C4-2B (cell line): ENCODE data around the gene DENND4C.

Source experiments
- ZFX ChIP-seq: fragments of 450-650 bp; IDR thresholded peaks from 2 replicates; pipeline ENCODE4 v1.6.1; 2017
- TF ChIP-seq, protein P1 (sequence below): fragments of 450-650 bp; conservative IDR thresholded peaks from 2 replicates; pipeline ENCODE4 v1.5.1; 2017; ENCODE audit warnings: mild to moderate bottlenecking

DNA sequence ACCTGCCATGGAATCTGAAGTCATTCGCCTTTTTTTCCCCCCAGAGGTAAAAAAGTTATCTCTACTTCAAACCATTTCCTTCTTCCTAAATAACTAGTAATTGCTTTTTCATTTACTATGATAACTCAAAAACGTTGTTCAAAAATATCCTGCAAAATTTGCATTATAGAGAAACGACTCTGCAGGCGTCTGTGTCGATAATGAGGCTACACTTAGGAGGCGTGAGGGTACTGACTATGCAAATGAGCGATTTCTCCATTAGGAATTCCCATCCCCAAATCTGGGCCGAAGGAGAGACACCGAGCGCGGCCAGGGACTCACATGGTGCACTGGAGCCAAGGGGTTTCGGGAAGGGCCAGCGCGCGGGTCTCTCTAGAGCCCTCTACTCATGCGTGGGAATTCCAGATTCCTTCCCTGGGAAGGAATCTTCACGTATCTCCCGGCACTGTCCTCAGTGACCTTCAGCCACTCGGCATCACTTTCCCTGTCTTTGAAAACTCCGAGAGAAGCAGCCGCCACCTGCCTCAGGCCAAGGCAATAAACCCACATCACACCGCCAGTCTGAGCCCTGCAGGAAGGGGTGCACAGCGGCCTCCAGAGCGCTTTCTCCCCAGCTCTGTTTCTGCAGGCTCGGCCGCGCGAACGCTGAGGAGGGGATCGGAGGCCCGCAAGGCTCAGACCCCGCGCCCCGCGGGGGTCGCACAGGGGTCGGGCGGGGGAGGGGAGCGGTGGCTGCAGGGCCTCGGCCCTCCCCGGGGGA lies 718 bp upstream of the DENND4C start:
- TF ChIP-seq, protein P1, sequence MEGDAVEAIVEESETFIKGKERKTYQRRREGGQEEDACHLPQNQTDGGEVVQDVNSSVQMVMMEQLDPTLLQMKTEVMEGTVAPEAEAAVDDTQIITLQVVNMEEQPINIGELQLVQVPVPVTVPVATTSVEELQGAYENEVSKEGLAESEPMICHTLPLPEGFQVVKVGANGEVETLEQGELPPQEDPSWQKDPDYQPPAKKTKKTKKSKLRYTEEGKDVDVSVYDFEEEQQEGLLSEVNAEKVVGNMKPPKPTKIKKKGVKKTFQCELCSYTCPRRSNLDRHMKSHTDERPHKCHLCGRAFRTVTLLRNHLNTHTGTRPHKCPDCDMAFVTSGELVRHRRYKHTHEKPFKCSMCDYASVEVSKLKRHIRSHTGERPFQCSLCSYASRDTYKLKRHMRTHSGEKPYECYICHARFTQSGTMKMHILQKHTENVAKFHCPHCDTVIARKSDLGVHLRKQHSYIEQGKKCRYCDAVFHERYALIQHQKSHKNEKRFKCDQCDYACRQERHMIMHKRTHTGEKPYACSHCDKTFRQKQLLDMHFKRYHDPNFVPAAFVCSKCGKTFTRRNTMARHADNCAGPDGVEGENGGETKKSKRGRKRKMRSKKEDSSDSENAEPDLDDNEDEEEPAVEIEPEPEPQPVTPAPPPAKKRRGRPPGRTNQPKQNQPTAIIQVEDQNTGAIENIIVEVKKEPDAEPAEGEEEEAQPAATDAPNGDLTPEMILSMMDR, result no peak
- TF ChIP-seq ZFX, result peak; percentile 34; the same call in 1 of the 2 replicates
